Endodermal cell (in vitro differentiated cells): ENCODE measurements around the gene PPP1R9A. TPM values are rescaled to one million over a fixed set of nuclear protein-coding genes. Genes with fewer than 3 reads are reported as not detected.
A peak's percentile ranks its signal among the peaks of the same experiment; 100 is the strongest.

Source experiments
- DNase-seq: peaks from one replicate; pipeline ENCODE4 v3.0.0-alpha.2; 2017
- H3K27ac ChIP-seq: 2 replicates; pipeline ENCODE4 v1.5.1; 2013; ENCODE audit warnings: mild to moderate bottlenecking, low read depth, low read length, moderate library complexity
- H3K27me3 ChIP-seq: 2 replicates; pipeline ENCODE4 v1.6.1; 2013; ENCODE audit warnings: mild to moderate bottlenecking, low read length, moderate library complexity; ENCODE audit not compliant: insufficient read depth, control insufficient read depth, poor library complexity, severe bottlenecking
- H3K36me3 ChIP-seq: 2 replicates; pipeline ENCODE4 v1.7.0; 2013; ENCODE audit warnings: mild to moderate bottlenecking, low read length, moderate library complexity; ENCODE audit not compliant: control insufficient read depth, insufficient read depth
- H3K4me1 ChIP-seq: one replicate; pipeline ENCODE4 v1.7.0; 2013; ENCODE audit warnings: low read length; ENCODE audit not compliant: control insufficient read depth, insufficient read depth
- H3K4me3 ChIP-seq: 2 replicates; pipeline ENCODE4 v1.5.1; 2013; ENCODE audit warnings: mild to moderate bottlenecking, low read length, moderate library complexity
- H3K9ac ChIP-seq: 2 replicates; pipeline ENCODE4 v1.6.1; 2013; ENCODE audit warnings: mild to moderate bottlenecking, low read length, moderate library complexity; ENCODE audit not compliant: poor library complexity, severe bottlenecking; ENCODE audit errors: extremely low read depth
- H3K9me3 ChIP-seq: 2 replicates; pipeline ENCODE4 v1.6.1; 2013; ENCODE audit warnings: mild to moderate bottlenecking, low read length, moderate library complexity; ENCODE audit not compliant: control insufficient read depth
- H3K27ac Mint-ChIP-seq: 2 replicates; pipeline ENCODE4 v1.8.0; 2020; ENCODE audit warnings: mixed read lengths
- H3K27me3 Mint-ChIP-seq: 2 replicates; pipeline ENCODE4 v1.8.0; 2021; ENCODE audit warnings: mild to moderate bottlenecking, mixed read lengths; ENCODE audit not compliant: insufficient read depth
- H3K36me3 Mint-ChIP-seq: 2 replicates; pipeline ENCODE4 v1.8.0; 2020; ENCODE audit warnings: low read depth, mixed read lengths
- H3K4me1 Mint-ChIP-seq: 2 replicates; pipeline ENCODE4 v1.8.0; 2020; ENCODE audit warnings: mixed read lengths
- H3K4me3 Mint-ChIP-seq: 2 replicates; pipeline ENCODE4 v1.8.0; 2020; ENCODE audit warnings: mild to moderate bottlenecking, moderate library complexity, mixed read lengths
- H3K9me3 Mint-ChIP-seq: 2 replicates; pipeline ENCODE4 v1.8.0; 2020; ENCODE audit warnings: mild to moderate bottlenecking, mixed read lengths
- CTCF ChIP-seq: fragments of 200-600 bp; sonication (generic); conservative IDR thresholded peaks from 2 replicates; pipeline ENCODE4 v1.5.0; 2021; ENCODE audit warnings: antibody characterized with exemption, mild to moderate bottlenecking
- WGBS, 2 experiments: methylation state at CpG; one replicate each; pipeline versions ENCODE4 v1.1.5 to v1.1.7; 2013; ENCODE audit warnings: missing lambda C conversion rate in 2 of 2, mixed read lengths in 1 of 2; ENCODE audit not compliant: insufficient coverage in 1 of 2, insufficient read length in 1 of 2; 5-methylcytosine and 5-hydroxymethylcytosine counted together
- total RNA-seq, 2 donors: library from RNA; stranded (reverse); fragmentation: NEBNext Ultra II Directional in 1 of 2; extraction: Animal tissue kit (Norgen Biotek cat#: 25700) in 1 of 2; gene quantifications; 2 replicates in 1 of 2; 3 replicates in 1 of 2; pipeline ENCODE4 v1.2.1, GENCODE V29; 2021

The PPP1R9A gene
- total RNA-seq, 2 donors from 2014 or later, result 38.7 to 39.4 TPM

GRCh38 chr7:95026018-95026417, 118.6 kb downstream of the PPP1R9A start:
- no peaks in the 10 kb centered on the region for H3K27me3 Mint-ChIP-seq
- no peak overlapping the region for H3K27ac Mint-ChIP-seq

GRCh38 chr7:95026421-95027072, 119.2 kb downstream of the PPP1R9A start:
- DNase-seq, result no peak
- Histone ChIP-seq H3K9me3 (peaks cover 25% of the 10 kb centered on the region), H3K27me3 (no peaks in the 10 kb centered on the region), H3K9ac (no peak overlapping the region), H3K4me3 (no peak overlapping the region), H3K4me1 (peaks cover 5% of the 10 kb centered on the region), H3K36me3 (no peaks in the 10 kb centered on the region), H3K27ac (no peak overlapping the region)
- TF ChIP-seq CTCF, result no peak
- WGBS, 2 experiments, result 74% methylated on average over 6 of the region's 6 CpGs; no CpG with 5 or more reads in 1 of the 2 experiments
- peak overlapping the region; percentile 6 for H3K27ac Mint-ChIP-seq
- peaks cover 18% of the 10 kb centered on the region for H3K4me1 Mint-ChIP-seq
- H3K27me3 Mint-ChIP-seq, result no peaks in the 10 kb centered on the region
- H3K9me3 Mint-ChIP-seq, result peaks cover 42% of the 10 kb centered on the region
- H3K4me3 Mint-ChIP-seq, result no peak overlapping the region
- peaks cover 28% of the 10 kb centered on the region for H3K36me3 Mint-ChIP-seq

More at GRCh38 chr7:95026018-95026417, 118.6 kb downstream of the PPP1R9A start:
- H3K9me3 ChIP-seq, result peaks cover 25% of the 10 kb centered on the region
- peaks cover 5% of the 10 kb centered on the region for H3K4me1 ChIP-seq
- TF ChIP-seq CTCF, result no peak
- H3K4me1 Mint-ChIP-seq, result peaks cover 18% of the 10 kb centered on the region
- peaks cover 46% of the 10 kb centered on the region for H3K9me3 Mint-ChIP-seq
- H3K27me3 ChIP-seq, result no peaks in the 10 kb centered on the region
- H3K36me3 Mint-ChIP-seq, result peaks cover 33% of the 10 kb centered on the region
- H3K9ac ChIP-seq, result no peak overlapping the region
- H3K4me3 Mint-ChIP-seq, result no peak overlapping the region
- DNase-seq, result no peak
- H3K4me3 ChIP-seq, result no peak overlapping the region
- no peaks in the 10 kb centered on the region for H3K36me3 ChIP-seq
- H3K27ac ChIP-seq, result no peak overlapping the region

- no peak for DNase-seq
- Mint-ChIP-seq H3K9me3 (peaks cover 34% of the 10 kb centered on the region), H3K27ac (peak overlapping the region; percentile 6), H3K27me3 (no peaks in the 10 kb centered on the region), H3K36me3 (peaks cover 27% of the 10 kb centered on the region), H3K4me1 (peaks cover 18% of the 10 kb centered on the region), H3K4me3 (no peak overlapping the region)
- H3K27ac ChIP-seq, result no peak overlapping the region
- 93 to 97% methylated on average over 6 to 10 of the region's 11 CpGs for WGBS, 2 experiments
- no peak overlapping the region for H3K9ac ChIP-seq
- no peak for TF ChIP-seq CTCF
- H3K4me3 ChIP-seq, result no peak overlapping the region
- H3K9me3 ChIP-seq, result peaks cover 25% of the 10 kb centered on the region
- no peaks in the 10 kb centered on the region for H3K36me3 ChIP-seq
- H3K27me3 ChIP-seq, result no peaks in the 10 kb centered on the region
- peaks cover 5% of the 10 kb centered on the region for H3K4me1 ChIP-seq
Observed at GRCh38 chr7:95027234-95027872, 120.0 kb downstream of the PPP1R9A start.
